HG03064 (cell line): ENCODE results near the gene NUTF2.
A peak's percentile ranks its signal among the peaks of the same experiment; 100 is the strongest.

Experiments used
- ATAC-seq: cut with Tn5 transposase; IDR thresholded peaks from one replicate; pipeline ENCODE4 v1.9.1; 2021; ENCODE audit warnings: low read depth; ENCODE audit not compliant: unreplicated experiment

NUTF2 gene

DNA sequence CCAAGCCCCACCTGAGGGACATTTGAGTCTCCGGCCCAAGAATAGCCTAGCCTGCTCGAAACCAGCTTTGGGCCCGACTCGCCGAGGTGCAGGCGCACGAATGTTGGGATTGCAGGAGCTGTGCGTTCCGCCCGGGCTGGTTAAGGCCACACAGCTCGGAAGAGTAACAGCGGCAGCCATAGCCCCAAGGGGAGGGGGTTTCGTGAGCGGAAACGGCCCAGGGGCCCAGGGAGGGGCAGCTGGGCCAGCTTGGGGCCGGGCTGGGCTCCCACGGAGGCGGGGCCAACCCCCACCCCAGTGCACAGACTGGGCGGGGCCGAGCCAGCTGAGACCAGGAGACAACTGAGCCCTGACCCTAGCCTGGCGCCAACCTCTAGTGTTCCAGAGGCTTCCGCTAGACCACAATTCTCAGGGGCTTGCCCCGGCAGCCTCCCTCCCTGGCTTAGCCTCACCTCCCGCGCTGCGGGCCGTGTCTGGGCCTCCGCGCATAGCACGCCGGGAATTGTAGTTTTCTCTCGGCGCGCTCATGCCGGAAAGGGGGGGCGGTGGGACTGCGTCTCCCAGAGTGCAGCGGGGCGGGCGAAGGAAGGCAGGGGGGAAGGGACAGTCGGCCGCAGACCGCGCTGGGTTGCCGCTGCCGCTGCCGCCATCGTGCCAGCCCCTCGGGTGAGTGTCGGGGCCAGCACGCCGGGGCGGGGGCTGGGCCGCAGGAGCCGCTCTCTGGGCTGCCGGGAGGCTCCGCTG is at the start of gene NUTF2:
TSS of gene NUTF2 (plus strand) at position 614 of the 744 bp plus-strand sequence. CDS start 18,198 bp downstream, outside the sequence.
- ATAC-seq, result peak; percentile 49

DNA sequence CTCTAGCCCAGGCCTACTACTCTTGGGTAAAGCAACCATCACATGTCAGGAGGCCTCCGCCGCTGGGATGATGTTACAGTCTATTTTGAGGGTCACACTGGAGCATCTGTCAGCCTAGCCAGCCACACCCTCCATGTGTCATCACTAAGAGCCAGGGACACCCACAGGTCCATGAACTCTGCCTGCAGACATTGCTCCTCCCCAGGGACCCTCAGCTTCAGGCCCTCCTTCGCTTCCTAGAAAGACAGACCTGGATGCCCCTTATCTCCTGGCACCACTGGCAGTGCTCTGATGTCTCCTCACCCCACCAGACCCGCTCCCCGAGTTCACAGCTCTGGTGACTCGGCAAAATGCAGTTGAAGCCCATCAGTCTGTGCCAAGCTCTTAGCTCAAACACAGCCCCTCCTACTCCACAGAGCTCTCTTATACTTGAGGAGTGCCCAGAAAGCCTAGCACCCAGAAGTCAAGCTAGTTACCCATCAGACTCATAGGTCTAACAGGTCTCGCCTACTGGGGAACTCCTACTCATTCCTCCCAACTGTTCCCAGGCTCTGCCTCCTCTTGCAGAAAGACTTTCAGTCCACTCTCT is 46.3 kb upstream of the NUTF2 start:
- no peak for ATAC-seq

DNA sequence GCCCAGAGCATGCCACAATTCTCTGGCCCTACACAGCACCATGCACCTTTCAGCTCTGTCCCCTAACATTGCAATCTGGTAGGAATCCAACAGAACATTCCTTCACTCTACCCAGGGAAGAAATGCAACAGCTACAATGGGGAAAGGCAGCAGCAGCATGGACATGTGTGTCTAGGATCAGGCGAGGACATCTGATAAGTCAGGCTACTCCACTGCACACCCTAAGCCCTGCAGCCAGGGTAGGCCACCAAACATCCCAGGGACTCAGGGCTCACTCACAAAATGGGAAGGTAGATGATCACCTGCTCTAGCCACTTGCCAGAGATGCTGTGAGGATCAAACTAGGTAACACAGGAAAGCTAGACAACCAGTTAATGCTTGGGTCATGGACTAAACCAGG is 45.5 kb upstream of the NUTF2 start:
- ATAC-seq, result no peak

DNA sequence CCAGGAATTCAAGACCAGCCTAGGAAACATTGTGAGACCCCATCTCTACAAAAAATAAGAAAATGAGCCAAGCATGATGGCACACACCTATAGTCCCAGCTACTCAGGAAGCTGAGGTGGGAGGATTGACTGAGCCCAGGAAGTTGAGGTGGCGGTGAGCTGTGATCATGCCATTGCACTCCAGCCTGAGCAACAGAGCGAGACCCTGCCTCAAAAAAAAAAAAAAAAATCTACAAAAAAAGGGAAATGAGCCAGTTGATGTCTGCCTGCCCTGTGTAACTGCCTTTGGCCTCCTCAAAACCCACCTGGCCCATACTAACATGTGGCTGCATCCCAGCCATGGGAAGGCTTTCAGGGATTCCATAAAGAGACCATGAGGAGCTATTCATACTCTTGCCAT is 44.9 kb upstream of the NUTF2 start:
- ATAC-seq, result no peak

DNA sequence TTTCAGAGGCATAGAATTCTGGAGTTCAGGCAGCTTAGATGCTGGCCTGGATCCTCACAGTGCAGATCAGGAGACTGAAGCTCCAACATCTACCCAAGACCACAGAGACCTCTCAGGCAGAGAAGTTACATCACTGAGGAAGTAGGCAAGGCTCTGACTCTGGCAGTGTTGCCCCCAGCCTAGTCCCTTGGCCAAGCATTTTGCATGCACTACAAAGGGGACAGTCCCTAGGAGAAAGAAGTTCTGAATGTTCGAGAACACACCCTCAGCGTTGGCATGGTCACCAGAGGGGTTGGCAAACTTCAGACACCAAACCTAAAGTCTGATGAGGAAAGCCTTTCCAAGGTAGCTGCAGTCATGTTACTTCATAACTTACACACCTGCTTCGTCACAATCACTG is 42.8 kb upstream of the NUTF2 start:
- no peak for ATAC-seq

DNA sequence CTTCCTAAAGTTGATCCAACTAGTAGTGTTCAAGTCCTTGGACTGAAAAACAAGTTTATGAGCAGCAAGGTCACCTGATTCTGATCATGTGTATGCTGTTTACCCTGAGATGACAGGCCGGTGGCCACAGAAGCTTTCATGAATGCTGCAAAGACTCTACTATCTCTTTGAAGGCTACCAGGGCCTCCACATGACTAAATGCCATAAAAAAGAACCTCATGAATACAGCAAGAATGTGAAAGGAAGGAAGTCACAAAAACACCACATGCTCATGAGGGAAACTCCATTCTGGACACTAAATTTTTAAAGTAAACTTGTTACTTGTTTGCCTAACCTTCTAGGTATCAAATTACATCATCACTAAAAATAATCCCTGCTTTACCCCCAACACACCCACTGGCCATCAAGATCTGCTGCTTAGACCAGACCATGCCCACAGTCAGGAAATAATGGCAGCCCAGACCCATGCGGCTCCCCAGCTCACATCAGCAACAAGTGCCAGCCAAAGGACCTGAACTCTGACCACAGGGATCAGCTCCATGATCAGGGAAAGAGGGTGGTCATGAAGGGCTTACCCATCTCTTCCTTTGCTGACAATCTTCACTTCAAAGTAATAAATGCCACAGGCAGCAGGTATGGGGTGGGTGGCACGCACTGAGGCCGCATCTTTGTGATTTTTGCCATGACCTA is 41.7 kb upstream of the NUTF2 start:
- ATAC-seq, result no peak

DNA sequence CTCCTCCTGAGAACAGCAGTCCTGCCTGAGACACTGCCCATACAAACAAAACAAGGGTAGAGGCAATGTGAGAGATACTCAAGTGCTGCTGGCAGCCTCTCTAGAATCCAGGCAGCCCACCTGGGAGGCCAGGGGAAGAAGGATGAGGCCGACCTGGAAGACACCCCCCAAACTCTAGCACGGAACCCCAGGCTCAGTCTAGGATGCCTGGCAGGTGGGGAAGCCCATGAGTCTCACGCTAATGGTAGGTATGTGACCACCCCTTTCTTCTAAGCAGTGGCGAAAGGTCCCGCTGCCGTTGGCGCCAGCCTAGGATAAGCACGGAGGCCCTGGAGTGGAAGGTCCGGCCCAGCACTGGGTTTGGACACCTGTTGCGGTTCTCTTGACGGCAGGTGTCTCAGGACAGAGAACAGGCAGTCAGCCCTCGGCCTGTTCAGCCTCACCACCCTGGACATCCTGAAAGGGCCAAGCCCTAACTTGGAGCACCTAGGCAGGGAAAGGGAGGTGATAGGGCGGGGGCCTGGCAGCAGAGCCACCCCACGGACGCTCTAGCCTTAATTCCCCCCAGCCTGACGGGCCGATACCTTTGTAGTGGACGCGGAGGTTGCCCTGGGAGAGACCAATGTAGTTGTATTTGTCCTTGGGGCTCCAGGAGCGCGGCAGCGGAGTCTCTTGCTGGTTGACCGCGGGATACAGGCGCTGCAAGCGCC is 40.9 kb upstream of the NUTF2 start:
- peak; percentile 2 for ATAC-seq

DNA sequence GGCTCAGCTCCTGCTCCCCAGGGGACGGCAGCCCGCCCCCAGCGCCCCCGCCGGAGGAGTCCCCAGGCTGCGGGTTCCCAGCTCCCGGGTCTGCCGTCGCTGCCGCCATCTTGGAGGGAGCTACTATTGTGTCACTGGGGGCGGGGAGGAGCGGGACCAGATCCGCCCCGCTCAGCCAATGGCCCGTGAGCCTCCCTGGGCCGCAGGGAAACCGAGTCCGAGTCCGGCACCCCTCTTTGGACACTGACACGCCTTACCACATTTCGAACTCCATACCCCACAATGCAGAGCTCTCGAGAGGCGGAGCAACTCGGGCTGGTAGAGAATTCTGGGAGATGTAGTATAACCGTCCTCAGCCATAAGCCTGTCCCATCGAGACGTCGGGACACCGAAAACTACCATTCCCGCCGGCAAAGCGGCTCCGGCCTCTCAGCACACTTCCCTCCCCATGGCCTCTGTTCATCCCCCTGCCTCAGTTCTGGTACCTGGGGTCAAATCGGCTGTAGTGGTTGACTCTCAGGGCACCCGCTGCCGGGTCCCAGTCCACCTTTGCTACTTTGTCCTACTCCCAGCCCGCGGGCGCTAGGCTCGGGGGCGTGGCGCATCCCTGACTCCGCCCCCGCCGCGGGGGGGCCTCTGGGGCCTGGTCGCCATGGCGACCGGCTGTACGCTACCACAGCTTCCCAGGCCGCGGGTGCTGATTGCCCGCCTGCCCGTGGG is 40.1 kb upstream of the NUTF2 start, which contains the start of the genes RANBP10 and TSNAXIP1:
TSS of gene RANBP10 (minus strand) at position 133 of the 720 bp plus-strand sequence. CDS start at position 109, 24 bp downstream.
TSS of gene TSNAXIP1 (plus strand) at position 462 of the 720 bp plus-strand sequence. CDS start 261 bp downstream, outside the sequence.
- peak; percentile 85 for ATAC-seq

DNA sequence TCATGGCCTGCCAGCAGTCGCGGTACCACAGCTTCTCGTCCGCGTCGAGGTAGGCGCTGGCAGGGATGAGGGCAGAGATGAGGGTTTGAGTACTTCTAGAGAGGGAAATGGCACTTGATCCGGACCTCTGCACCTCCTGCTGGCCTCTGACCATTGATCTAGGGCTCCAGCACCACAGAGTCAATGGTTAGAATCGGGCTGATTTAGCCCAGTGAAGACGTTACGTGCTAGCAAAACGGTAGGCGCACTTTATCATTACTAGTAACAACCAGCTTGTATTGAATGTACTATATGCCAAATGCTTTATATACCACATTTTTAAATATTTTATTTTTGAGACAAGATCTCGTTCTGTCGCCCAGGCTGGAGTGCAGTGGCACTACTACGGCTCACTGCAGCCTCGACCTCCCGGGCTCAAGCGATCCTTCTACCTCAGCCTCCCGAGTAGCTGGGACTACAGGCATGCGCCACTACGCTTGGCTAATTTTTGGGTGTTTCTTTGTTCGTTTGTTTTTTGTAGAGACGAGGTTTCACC is 39.5 kb upstream of the NUTF2 start:
- no peak for ATAC-seq

DNA sequence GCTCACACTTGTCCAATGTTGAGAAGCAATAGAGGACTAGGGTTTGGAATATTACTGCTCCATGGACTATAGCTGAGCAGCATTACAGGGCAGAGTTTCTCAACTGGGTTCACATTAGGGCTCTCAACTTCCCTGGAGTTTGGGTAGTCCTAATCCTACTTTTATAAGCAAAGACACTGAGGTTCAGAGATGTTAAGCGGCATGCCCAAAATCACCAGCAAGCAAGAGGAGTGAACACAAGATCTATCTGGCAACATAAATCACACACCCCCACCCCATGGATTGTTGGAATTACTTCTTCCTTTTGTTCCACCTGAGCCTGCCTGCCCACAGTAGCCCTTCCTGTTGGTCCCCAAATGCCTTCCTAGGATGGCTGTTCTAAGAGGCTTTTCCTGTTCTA is 34.8 kb upstream of the NUTF2 start:
- no peak for ATAC-seq

DNA sequence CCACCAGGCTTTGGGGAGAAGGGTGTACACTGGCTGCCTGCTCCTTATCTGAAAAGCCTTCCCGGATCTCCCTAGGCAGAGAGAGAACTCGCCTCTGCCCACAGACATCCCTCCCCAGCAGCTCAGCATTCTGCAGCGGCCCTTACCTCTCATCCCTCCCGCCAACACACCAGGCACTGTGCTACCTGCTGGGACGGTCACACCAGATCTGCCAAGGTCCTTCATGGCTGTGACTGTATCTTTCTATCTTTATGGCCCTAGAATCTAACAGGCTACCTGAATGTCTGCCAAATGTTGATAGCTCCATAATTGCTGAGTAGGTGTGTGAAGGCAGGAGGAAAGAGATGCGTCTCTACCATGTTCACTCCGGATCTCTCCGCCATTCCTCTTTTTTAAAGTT is 32.2 kb upstream of the NUTF2 start:
- ATAC-seq, result no peak

DNA sequence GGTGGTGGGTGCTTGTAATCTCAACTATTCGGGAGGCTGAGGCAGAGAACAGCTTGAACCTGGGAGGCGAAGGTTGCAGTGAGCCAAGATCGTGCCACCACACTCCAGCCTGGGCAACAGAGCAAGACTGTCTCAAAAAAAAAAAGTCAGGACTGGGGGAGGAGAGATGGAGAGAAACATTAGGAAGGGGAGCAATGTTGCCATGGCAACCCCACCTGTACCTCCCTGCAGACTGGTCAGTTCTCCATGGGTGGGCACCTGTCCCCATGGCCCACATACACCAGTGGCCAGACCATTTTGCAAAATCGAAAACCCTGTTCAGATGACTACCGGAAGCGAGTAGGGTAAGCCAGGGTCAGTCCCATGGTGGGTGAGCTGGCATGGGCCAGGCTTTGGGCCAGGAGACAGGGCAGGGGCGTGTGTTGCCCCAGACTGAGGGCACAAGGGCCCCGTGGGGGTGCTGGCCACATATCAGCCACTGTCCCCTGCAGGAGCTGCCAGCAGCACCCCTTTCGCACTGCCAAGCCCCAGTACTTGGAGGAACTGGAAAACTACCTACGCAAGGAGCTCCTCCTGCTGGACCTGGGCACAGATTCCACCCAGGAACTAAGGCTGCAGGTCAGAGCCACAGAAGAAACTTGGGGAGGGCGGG is 26.0 kb upstream of the NUTF2 start:
- ATAC-seq, result no peak

DNA sequence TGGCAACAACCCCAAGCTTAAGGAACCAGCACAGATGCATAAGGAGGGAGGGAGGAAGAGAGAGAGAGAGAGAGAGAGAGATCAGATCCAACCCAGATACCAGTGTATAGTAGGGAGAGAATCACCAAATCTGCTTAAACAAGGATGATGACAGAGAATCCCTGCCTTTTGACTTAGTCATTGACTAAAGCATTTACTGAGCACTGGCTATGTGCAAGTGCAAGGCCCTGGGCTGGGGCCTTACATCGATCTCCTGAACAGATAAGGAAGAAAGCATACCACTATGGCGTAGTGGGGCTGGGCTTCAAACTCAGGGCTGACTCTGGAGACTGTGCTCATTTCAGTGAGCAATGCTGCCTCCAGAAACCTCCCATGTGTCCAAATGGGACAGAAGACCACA is 24.2 kb upstream of the NUTF2 start:
- no peak for ATAC-seq

DNA sequence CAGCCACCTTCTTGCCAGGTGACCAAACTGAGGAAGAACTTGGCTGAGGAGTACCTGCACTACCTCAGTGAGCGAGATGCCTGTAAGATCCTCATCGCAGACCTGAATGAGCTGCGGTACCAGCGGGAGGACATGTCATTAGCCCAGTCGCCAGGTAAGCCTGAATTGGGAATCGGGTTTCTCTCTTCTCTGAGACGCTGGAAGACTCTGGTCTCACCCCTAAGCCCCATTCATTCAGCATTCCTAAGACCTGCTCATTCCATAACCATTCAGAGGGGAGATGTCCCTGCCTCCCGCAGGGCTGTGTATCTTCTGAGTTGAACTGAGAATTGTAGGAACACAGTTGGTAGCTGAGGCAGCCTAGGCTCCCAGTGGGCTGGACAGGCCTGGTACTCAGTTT is 21.6 kb upstream of the NUTF2 start:
- ATAC-seq, result no peak

DNA sequence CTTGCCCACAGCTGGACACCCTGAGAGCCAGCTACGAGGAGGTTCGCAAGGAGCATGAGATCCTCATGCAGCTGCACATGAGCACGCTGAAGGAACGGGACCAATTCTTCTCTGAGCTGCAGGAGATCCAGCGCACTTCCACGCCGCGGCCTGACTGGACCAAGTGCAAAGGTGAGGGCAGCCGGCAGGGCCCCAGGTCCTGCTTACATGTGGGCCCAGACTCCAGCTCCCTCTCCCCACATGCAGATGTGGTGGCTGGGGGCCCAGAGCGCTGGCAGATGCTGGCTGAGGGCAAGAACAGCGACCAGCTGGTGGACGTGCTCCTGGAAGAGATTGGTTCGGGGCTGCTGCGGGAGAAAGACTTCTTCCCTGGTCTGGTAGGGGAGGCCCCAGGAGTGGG is 20.8 kb upstream of the NUTF2 start:
- no peak for ATAC-seq

DNA sequence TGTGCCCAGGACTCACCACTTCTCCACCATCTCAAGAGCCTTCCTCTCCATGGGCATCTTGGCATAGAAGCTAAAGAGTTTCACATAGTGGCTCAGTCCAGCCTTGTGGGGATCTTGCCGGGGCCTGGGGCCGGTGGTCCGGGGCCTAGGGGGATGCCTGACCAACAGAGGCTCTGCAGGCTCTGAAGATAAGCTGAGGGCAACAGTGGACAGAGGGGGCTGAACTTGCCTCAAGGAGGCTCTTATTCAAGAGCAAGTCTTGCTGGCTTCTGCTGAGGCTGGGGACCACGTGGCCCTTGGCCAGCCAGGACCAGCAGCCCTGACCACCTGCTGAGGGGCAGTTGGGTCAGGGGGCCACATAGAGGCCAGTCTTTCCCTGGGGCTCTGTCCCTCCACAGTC is 18.1 kb upstream of the NUTF2 start:
- no peak for ATAC-seq

DNA sequence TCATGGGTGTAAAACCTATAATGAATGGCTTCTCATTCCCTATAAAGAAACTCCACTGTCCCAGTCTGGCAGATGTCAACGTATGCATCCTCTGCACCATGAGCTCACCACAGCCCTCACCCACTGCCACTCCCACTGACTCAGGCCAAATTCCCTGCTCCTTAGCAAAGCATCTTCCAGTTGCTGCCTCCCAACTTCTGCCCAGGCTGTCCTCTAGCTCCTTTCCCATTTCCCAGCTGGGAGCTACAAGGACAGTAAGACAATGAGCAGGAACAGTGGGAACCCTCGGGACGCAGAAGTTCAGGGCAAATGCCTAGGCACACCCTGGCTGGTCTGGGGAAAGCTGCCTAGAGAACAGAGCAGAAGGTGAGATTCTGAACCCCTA is 13.7 kb upstream of the NUTF2 start:
- ATAC-seq, result no peak

DNA sequence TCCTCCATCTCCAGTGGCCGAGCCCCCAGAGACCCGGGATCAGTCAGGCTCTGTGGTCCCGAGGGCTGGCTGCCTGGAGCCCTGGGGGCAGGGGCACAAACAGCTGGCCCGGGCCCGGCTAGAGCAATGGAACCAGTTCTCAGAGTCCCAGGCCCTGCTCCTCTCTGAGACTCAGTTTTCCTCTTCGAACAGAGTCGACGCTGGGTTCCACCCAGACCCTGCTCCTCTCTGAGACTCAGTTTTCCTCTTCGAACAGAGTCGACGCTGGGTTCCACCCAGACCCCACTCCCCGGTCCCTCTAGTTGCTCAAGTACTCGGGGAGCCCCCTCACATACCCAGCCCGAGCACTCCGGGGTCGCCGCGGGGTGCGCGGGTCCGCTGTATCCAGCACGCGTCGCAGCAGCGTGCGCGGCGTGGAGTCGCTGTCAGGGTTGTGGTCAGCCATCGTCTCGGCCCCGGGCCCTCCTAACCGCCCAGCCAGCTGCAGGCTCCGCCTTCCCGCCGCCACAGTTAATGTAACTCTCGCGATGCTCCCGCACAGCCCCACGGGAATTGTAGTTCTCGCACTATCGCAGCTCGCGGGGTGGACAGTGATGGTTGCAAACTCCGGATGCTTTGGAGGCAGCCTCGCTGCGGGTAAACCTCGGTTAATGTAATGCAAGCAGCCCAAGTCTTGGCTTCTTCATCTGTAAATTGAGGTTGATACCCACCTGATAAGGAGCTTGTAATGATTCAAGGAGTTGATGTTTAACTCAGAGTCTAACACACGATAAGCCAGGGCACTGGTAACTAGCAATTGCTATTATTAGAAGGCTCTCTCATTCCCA is 13.1 kb upstream of the NUTF2 start:
- ATAC-seq, result peak; percentile 93

DNA sequence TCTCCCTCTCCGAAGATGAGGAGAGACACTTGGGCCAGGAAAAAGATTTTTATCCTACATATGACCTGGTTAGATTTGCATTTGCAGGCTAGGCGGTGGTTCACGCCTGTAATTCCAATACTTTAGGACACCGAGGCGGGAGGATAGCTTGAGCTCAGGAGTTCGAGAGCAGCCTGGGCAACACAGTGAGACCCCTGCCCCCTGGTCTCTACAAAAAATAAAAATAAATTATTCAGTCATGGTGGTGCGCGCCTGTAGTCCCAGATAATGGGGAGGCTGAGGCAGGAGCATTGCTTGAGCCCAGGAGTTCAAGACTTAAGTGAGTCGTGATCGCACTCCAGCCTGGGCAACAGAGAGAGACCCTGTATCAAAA is 12.5 kb upstream of the NUTF2 start:
- no peak for ATAC-seq
